DND-41 (cell line): ENCODE data around the gene COG7.

Experiments
- EZH2 ChIP-seq: IDR thresholded peaks from 3 replicates; pipeline ENCODE4 v1.6.1; 2012; ENCODE audit warnings: borderline replicate concordance, low read depth, mild to moderate bottlenecking, moderate library complexity, low read length, inconsistent platforms; ENCODE audit not compliant: severe bottlenecking
- TF ChIP-seq, protein P1 (sequence below): IDR thresholded peaks from 2 replicates; pipeline ENCODE4 v1.5.1; 2012; ENCODE audit warnings: borderline replicate concordance, low read length, moderate library complexity, mild to moderate bottlenecking; ENCODE audit not compliant: poor library complexity, severe bottlenecking; ENCODE audit errors: extremely low read depth

- TF ChIP-seq, protein P1, sequence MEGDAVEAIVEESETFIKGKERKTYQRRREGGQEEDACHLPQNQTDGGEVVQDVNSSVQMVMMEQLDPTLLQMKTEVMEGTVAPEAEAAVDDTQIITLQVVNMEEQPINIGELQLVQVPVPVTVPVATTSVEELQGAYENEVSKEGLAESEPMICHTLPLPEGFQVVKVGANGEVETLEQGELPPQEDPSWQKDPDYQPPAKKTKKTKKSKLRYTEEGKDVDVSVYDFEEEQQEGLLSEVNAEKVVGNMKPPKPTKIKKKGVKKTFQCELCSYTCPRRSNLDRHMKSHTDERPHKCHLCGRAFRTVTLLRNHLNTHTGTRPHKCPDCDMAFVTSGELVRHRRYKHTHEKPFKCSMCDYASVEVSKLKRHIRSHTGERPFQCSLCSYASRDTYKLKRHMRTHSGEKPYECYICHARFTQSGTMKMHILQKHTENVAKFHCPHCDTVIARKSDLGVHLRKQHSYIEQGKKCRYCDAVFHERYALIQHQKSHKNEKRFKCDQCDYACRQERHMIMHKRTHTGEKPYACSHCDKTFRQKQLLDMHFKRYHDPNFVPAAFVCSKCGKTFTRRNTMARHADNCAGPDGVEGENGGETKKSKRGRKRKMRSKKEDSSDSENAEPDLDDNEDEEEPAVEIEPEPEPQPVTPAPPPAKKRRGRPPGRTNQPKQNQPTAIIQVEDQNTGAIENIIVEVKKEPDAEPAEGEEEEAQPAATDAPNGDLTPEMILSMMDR = no peak
- TF ChIP-seq EZH2 = no peak
Measured at GRCh38 chr16:23383881-23384280, 69.1 kb downstream of the COG7 start.
